NB4 (cell line): ENCODE data around the gene SPATA16.

Source experiments
- MYC ChIP-seq: IDR thresholded peaks from 2 replicates; pipeline ENCODE4 v1.6.1; 2011; ENCODE audit warnings: low read depth, low read length
- POLR2A ChIP-seq: IDR thresholded peaks from 2 replicates; pipeline ENCODE4 v1.6.1; 2011; ENCODE audit warnings: mild to moderate bottlenecking; ENCODE audit not compliant: insufficient read length; ENCODE audit errors: extremely low read depth
- TF ChIP-seq, protein P1 (sequence below): IDR thresholded peaks from one replicate; pipeline ENCODE4 v1.5.1; 2012; ENCODE audit warnings: low read depth, low read length
- TF ChIP-seq, protein P2 (sequence below): IDR thresholded peaks from 2 replicates; pipeline ENCODE4 v1.6.1; 2011; ENCODE audit warnings: low read depth, low read length

DNA sequence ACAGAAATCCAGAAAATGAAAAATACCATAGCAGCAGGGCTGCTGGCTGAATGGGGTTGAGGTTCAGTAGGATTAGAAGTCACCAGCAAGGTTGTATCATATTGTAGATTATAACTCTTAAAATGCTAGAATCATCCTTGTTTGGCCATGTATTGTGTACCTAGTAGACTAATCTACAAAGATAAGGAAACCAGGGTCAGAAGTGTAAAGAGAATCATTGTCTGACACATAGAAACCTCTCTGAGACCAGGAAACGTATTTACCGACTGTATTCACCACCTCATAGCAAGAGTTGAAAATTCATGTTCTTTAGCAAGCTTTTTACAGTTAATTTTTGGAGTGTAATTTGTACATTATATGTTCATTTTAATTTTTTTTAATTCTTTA lies 221.7 kb downstream of the SPATA16 start:
- TF ChIP-seq, protein P1, sequence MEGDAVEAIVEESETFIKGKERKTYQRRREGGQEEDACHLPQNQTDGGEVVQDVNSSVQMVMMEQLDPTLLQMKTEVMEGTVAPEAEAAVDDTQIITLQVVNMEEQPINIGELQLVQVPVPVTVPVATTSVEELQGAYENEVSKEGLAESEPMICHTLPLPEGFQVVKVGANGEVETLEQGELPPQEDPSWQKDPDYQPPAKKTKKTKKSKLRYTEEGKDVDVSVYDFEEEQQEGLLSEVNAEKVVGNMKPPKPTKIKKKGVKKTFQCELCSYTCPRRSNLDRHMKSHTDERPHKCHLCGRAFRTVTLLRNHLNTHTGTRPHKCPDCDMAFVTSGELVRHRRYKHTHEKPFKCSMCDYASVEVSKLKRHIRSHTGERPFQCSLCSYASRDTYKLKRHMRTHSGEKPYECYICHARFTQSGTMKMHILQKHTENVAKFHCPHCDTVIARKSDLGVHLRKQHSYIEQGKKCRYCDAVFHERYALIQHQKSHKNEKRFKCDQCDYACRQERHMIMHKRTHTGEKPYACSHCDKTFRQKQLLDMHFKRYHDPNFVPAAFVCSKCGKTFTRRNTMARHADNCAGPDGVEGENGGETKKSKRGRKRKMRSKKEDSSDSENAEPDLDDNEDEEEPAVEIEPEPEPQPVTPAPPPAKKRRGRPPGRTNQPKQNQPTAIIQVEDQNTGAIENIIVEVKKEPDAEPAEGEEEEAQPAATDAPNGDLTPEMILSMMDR: no peak
- TF ChIP-seq POLR2A (no peak), MYC (no peak)
- TF ChIP-seq, protein P2, sequence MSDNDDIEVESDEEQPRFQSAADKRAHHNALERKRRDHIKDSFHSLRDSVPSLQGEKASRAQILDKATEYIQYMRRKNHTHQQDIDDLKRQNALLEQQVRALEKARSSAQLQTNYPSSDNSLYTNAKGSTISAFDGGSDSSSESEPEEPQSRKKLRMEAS: no peak
